HT-29 (cell line): ENCODE measurements around the gene OR10K1. TPM values are rescaled to one million over a fixed set of nuclear protein-coding genes. Genes with fewer than 3 reads are reported as not detected.
"Not testable (repeated sequence)": the region's sequence is repeated elsewhere in the genome, so short reads cannot be mapped to it uniquely, and the experiment has no call there.

ENCODE experiments used
- DNase-seq: peaks from one replicate; pipeline ENCODE4 v3.0.0-alpha.2; 2015; ENCODE audit warnings: low spot score
- total RNA-seq: library from RNA; depleted of rRNA; stranded (reverse); fragments of >200 nt; shearing (Covaris generic); gene quantifications from 2 replicates; pipeline ENCODE4 v1.2.3, GENCODE V29; 2014; rRNA removed

Gene OR10K1
- not detected in 2 replicates for total RNA-seq

GRCh38 chr1:158461534-158461933, at the start of gene OR10K1:
Gene OR10K1 (plus strand): TSS chr1:158461834. CDS start chr1:158465562, 3,728 bp downstream.
- DNase-seq = no peak

- DNase-seq = no peak
Measured at GRCh38 chr1:158414651-158415345, 46.8 kb upstream of the OR10K1 start.

GRCh38 chr1:158417586-158417985, 44.0 kb upstream of the OR10K1 start:
- no peak for DNase-seq

GRCh38 chr1:158422212-158422611, 39.4 kb upstream of the OR10K1 start:
- DNase-seq = no peak

GRCh38 chr1:158425027-158425426, 36.6 kb upstream of the OR10K1 start:
- DNase-seq = no peak

GRCh38 chr1:158426137-158426536, 35.5 kb upstream of the OR10K1 start, which contains the start of gene OR10K2:
Gene OR10K2 (minus strand): TSS chr1:158426237. CDS start chr1:158420866, 5,371 bp downstream.
- no peak for DNase-seq

GRCh38 chr1:158430163-158430562, 31.5 kb upstream of the OR10K1 start:
- not testable (repeated sequence) for DNase-seq

GRCh38 chr1:158434741-158435140, 26.9 kb upstream of the OR10K1 start:
- DNase-seq = no peak

- DNase-seq = no peak
Measured at GRCh38 chr1:158445376-158445775, 16.3 kb upstream of the OR10K1 start.

- DNase-seq = no peak
Measured at GRCh38 chr1:158454537-158454936, 7.1 kb upstream of the OR10K1 start.

- DNase-seq = no peak
Measured at GRCh38 chr1:158457246-158457645, 4.4 kb upstream of the OR10K1 start.

GRCh38 chr1:158458263-158458662, 3.4 kb upstream of the OR10K1 start:
- DNase-seq = no peak

GRCh38 chr1:158471920-158472319, 10.3 kb downstream of the OR10K1 start, which contains the start of gene OR10R2:
Gene OR10R2 (plus strand): TSS chr1:158472220. CDS start chr1:158472326, 106 bp downstream.
- DNase-seq = no peak

GRCh38 chr1:158485455-158485854, 23.8 kb downstream of the OR10K1 start:
- DNase-seq = no peak

GRCh38 chr1:158491316-158491715, 29.7 kb downstream of the OR10K1 start:
- no peak for DNase-seq

- no peak for DNase-seq
Measured at GRCh38 chr1:158493054-158493453, 31.4 kb downstream of the OR10K1 start.

- no peak for DNase-seq
Measured at GRCh38 chr1:158494796-158495195, 33.2 kb downstream of the OR10K1 start.

GRCh38 chr1:158496374-158496773, 34.7 kb downstream of the OR10K1 start:
- DNase-seq = peak; percentile 16

- peak; percentile 38 for DNase-seq
Measured at GRCh38 chr1:158506369-158506987, 44.8 kb downstream of the OR10K1 start.

GRCh38 chr1:158507511-158507910, 45.9 kb downstream of the OR10K1 start:
- DNase-seq = no peak

GRCh38 chr1:158509471-158510156, 48.0 kb downstream of the OR10K1 start:
- no peak for DNase-seq

GRCh38 chr1:158516966-158517365, 55.3 kb downstream of the OR10K1 start:
- no peak for DNase-seq
